Type B pancreatic cell (in vitro differentiated cells): ENCODE measurements around the gene TEX51. TPM values are rescaled to one million over a fixed set of nuclear protein-coding genes. Genes with fewer than 3 reads are reported as not detected.

Experiments used
- DNase-seq: peaks from one replicate; pipeline ENCODE4 v3.0.0; 2021; ENCODE audit warnings: mixed read lengths; ENCODE audit not compliant: unreplicated experiment; ENCODE audit errors: extremely low spot score
- H3K27ac Mint-ChIP-seq: 2 replicates; pipeline ENCODE4 v1.8.0; 2021; ENCODE audit warnings: mild to moderate bottlenecking, mixed read lengths
- H3K27me3 Mint-ChIP-seq: 2 replicates; pipeline ENCODE4 v1.8.0; 2021; ENCODE audit warnings: mixed read lengths
- H3K36me3 Mint-ChIP-seq: 2 replicates; pipeline ENCODE4 v1.8.0; 2021; ENCODE audit warnings: mixed read lengths
- H3K4me1 Mint-ChIP-seq: one replicate; pipeline ENCODE4 v1.8.0; 2021; ENCODE audit warnings: mixed read lengths; ENCODE audit not compliant: unreplicated experiment
- H3K4me3 Mint-ChIP-seq: 2 replicates; pipeline ENCODE4 v1.8.0; 2021; ENCODE audit warnings: mild to moderate bottlenecking, mixed read lengths
- H3K9me3 Mint-ChIP-seq: 2 replicates; pipeline ENCODE4 v1.8.0; 2021; ENCODE audit warnings: mixed read lengths
- total RNA-seq: library from RNA; stranded (reverse); gene quantifications from 2 replicates; pipeline ENCODE4 v1.2.1, GENCODE V29; 2021; ENCODE audit warnings: low replicate concordance
- TF ChIP-seq, protein P1 (sequence below): fragments of 200-600 bp; sonication (generic); conservative IDR thresholded peaks from 2 replicates; pipeline ENCODE4 v1.5.0; 2021; ENCODE audit warnings: antibody characterized with exemption, mild to moderate bottlenecking

Gene TEX51
- total RNA-seq, 1 donor from 2014 or later, result not detected

DNA sequence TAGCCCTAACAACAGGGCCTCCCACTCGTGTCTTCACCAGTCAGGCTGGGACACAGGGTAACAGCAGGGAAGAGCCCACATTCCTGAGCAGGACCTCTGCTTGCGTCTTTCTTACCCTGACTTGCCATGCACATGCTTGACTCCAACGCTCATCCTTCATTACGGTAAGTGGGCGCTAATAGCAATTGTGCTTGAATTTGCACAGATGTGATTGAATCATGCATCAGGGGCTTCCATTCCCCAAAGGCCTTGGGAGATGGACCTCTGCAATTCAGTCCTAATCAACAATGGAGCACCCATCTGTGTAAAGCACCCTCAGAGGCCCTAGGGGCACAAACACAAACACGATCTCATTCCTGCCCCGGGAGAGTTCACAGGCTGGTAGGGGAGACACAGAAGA is 13.5 kb downstream of the TEX51 start:
- no peak for DNase-seq
- Mint-ChIP-seq H3K4me1 (peaks cover 18% of the 10 kb centered on the region), H3K36me3 (no peaks in the 10 kb centered on the region), H3K9me3 (no peaks in the 10 kb centered on the region), H3K27me3 (peaks cover 10% of the 10 kb centered on the region), H3K27ac (no peak overlapping the region), H3K4me3 (no peak overlapping the region)
- TF ChIP-seq, protein P1, sequence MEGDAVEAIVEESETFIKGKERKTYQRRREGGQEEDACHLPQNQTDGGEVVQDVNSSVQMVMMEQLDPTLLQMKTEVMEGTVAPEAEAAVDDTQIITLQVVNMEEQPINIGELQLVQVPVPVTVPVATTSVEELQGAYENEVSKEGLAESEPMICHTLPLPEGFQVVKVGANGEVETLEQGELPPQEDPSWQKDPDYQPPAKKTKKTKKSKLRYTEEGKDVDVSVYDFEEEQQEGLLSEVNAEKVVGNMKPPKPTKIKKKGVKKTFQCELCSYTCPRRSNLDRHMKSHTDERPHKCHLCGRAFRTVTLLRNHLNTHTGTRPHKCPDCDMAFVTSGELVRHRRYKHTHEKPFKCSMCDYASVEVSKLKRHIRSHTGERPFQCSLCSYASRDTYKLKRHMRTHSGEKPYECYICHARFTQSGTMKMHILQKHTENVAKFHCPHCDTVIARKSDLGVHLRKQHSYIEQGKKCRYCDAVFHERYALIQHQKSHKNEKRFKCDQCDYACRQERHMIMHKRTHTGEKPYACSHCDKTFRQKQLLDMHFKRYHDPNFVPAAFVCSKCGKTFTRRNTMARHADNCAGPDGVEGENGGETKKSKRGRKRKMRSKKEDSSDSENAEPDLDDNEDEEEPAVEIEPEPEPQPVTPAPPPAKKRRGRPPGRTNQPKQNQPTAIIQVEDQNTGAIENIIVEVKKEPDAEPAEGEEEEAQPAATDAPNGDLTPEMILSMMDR, result no peak

DNA sequence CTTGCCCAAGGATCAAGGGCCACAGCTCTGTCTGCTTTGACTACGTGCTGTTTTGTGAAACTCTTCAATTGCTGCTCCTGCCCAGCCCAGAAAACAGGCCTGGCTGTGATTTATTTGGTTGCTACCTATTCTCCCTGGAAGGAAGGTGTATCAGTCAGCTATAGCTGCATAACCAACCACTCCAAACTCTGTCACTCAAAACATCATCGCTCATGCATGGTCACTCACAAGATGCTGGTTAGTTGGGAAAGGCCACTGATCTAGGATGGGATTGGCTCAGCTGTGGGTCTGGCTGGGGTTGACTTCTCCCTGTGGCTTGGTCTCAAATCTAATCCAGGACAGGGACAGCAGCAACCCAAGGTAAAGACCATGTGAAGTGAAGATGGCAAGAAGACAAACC is 14.6 kb downstream of the TEX51 start:
- H3K36me3 Mint-ChIP-seq, result no peaks in the 10 kb centered on the region
- H3K9me3 Mint-ChIP-seq, result no peaks in the 10 kb centered on the region
- H3K27me3 Mint-ChIP-seq, result peaks cover 4% of the 10 kb centered on the region
- H3K4me3 Mint-ChIP-seq, result no peak overlapping the region
- no peak overlapping the region for H3K27ac Mint-ChIP-seq
- H3K4me1 Mint-ChIP-seq, result peaks cover 11% of the 10 kb centered on the region
- DNase-seq, result peak; percentile 18
- TF ChIP-seq, protein P1, result no peak

DNA sequence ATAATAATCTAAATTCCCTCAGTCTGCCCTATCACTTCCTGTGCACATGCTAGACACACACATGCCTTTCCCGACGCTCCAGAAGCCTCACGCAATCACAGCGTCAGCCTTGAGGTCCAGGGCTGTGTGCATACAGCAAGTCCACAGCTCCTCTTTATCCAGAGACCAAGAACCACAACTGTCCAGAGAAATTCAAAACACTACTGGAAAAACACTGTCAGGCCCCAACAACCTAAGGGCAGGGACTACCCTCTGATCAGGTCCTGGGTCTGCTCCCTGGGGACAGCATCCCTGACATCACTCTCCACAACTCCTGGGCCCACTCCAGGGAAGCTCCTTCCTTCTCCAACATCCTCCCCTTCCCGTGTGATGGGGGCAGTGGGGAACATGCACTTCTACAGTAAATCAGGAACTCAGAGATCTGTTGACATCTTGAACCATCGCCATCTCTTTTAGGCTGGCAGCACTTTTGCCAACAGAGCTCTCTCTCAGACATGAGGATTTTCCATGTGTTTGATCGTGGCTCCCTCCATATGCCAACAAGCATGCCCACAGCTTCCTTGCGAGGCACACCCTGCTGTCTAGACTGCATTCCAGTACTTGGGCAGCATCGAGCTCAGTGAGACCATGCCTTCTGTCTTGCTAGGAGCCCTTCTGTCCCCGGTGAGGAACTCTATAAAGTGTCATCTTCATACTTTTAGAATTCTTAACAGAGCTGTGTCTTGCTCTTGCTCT is 15.4 kb downstream of the TEX51 start:
- peak; percentile 45 for DNase-seq
- Mint-ChIP-seq H3K27ac (no peak overlapping the region), H3K27me3 (peaks cover 4% of the 10 kb centered on the region), H3K4me1 (peaks cover 6% of the 10 kb centered on the region), H3K4me3 (no peak overlapping the region), H3K36me3 (no peaks in the 10 kb centered on the region), H3K9me3 (no peaks in the 10 kb centered on the region)
- TF ChIP-seq, protein P1, result no peak

DNA sequence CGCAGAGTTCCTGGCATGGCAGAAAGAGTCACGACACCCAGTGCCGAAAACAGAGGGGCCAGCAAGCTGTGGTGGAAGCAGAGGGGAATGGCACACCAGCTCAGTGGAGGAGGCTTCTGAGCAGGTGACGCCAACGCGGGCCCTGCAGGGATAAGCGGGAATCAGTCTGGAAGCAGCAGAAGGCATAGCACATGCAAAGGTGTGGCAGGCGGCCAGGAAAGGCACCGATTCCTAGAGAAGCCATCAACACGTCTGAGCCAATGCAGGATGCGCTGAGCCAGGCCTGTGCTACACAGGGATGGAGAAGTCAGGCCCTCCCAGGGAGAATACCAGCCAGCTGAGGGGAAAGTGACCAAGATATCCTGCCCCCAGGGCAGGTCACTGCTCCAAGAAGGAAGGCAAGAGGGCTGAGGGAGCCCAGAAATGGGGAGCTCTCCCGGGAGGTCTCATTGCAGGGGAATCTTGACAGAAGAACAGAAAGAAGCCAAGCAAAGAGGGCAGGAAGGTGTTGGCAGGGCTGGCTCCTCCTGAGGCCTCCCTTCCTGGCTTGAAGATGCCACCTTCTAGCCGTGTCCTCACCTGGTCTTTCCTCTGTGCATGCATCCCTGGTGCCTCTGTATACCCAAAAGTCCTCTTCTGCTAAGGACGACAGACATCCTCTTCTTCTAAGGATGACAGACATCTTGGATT is 16.3 kb downstream of the TEX51 start:
- Mint-ChIP-seq H3K4me3 (no peak overlapping the region), H3K9me3 (no peaks in the 10 kb centered on the region), H3K36me3 (no peaks in the 10 kb centered on the region), H3K4me1 (no peaks in the 10 kb centered on the region), H3K27me3 (peaks cover 4% of the 10 kb centered on the region), H3K27ac (no peak overlapping the region)
- DNase-seq, result peak; percentile 56
- TF ChIP-seq, protein P1, result no peak

DNA sequence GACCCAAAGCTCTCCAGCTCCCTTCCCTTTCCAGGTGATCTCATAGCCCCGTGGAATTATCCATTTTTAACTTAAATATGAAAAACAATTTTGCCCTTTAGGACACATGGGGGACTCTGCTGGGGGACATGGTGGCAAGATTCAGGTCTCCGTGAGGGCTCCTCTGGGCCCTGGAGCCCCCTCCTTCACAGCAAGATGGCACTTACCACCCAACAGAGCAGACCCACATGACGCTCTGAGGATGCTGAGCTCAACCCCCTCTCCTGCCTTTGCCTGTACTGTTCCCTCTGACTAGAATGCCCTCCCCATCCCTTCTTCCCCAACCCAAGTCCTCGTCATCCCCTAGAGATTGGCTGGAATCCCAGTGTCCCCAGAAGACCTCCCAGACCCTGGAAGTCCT is 17.2 kb downstream of the TEX51 start:
- TF ChIP-seq, protein P1, result no peak
- Mint-ChIP-seq H3K27ac (no peak overlapping the region), H3K4me3 (no peak overlapping the region), H3K27me3 (peaks cover 4% of the 10 kb centered on the region), H3K4me1 (no peaks in the 10 kb centered on the region), H3K9me3 (no peaks in the 10 kb centered on the region), H3K36me3 (no peaks in the 10 kb centered on the region)
- DNase-seq, result peak; percentile 40
